ENCODE results near the gene CHD8.
"Not testable (repeated sequence)": the region's sequence is repeated elsewhere in the genome, so short reads cannot be mapped to it uniquely, and the experiment has no call there.

Gene CHD8
- total RNA-seq, result 72.2 to 326 (median 163) reads per million in 17 experiments

- DNase-seq, result peak; percentile 99 to 100 (median 100)
Observed at GRCh38 chr14:21455912-21456667, at the start of gene CHD8. TSS of gene CHD8 (minus strand) at chr14:21456123. CDS start at chr14:21431643, 24,480 bp downstream.

GRCh38 chr14:21505012-21505553, 49.2 kb upstream of the CHD8 start:
- DNase-seq, result peak in 1 of 4 experiments; percentile 9

GRCh38 chr14:21503376-21503775, 47.5 kb upstream of the CHD8 start:
- DNase-seq, result no peak

- no peak for DNase-seq
Observed at GRCh38 chr14:21501568-21501967, 45.6 kb upstream of the CHD8 start.

GRCh38 chr14:21498540-21499526, 42.9 kb upstream of the CHD8 start:
- DNase-seq, result peak; percentile 32 to 64 (median 46)

- no peak for DNase-seq
Observed at GRCh38 chr14:21496453-21496852, 40.5 kb upstream of the CHD8 start.

- no peak for DNase-seq
Observed at GRCh38 chr14:21494902-21495762, 39.2 kb upstream of the CHD8 start.

GRCh38 chr14:21486640-21487087, 30.7 kb upstream of the CHD8 start:
- DNase-seq, result no peak

- DNase-seq, result peak; percentile 97 to 99 (median 98)
Observed at GRCh38 chr14:21476925-21477681, 21.2 kb upstream of the CHD8 start, which contains the start of the genes RAB2B and TOX4. TSS of gene RAB2B (minus strand) at chr14:21476959. CDS start at chr14:21476872, 87 bp downstream. TSS of gene TOX4 (plus strand) at chr14:21477195. CDS start at chr14:21477279, 84 bp downstream.

GRCh38 chr14:21476523-21476924, 20.6 kb upstream of the CHD8 start:
- peak in 2 of 4 experiments; percentile 84 to 85 for DNase-seq

- DNase-seq, result no peak
Observed at GRCh38 chr14:21475767-21476522, 20.0 kb upstream of the CHD8 start.

GRCh38 chr14:21467616-21468015, 11.7 kb upstream of the CHD8 start:
- no peak for DNase-seq

- DNase-seq, result peak; percentile 30 to 50 (median 46)
Observed at GRCh38 chr14:21455592-21455911, 371 bp downstream of the CHD8 start.

GRCh38 chr14:21454843-21455544, 929 bp downstream of the CHD8 start:
- no peak for DNase-seq

GRCh38 chr14:21449899-21450216, 6.1 kb downstream of the CHD8 start:
- DNase-seq, result no peak

GRCh38 chr14:21442657-21443056, 13.3 kb downstream of the CHD8 start:
- not testable (repeated sequence) for DNase-seq

GRCh38 chr14:21440859-21441258, 15.1 kb downstream of the CHD8 start:
- DNase-seq, result peak; percentile 35 to 72 (median 68)

- DNase-seq, result peak; percentile 99 to 100 (median 100)
Observed at GRCh38 chr14:21437063-21437901, 18.6 kb downstream of the CHD8 start.
